GM19193 (cell line): ENCODE data around the gene SP7.

Experiments used
- POLR2A ChIP-seq: IDR thresholded peaks from 4 replicates; pipeline ENCODE4 v1.6.1; 2011; ENCODE audit not compliant: insufficient read depth, insufficient read length; ENCODE audit errors: extremely low read depth

SP7 gene

GRCh38 chr12:53336181-53336681 is at the start of gene SP7:
Gene SP7, minus strand, starts transcription at chr12:53336354. Its CDS starts 708 bp downstream, at chr12:53335646.
- TF ChIP-seq POLR2A: no peak

- TF ChIP-seq POLR2A: no peak
Measured at GRCh38 chr12:53383258-53383657, 47.1 kb upstream of the SP7 start.

- TF ChIP-seq POLR2A: no peak
Measured at GRCh38 chr12:53381731-53382630, 45.8 kb upstream of the SP7 start.

- TF ChIP-seq POLR2A: no peak
Measured at GRCh38 chr12:53380794-53381730, 44.9 kb upstream of the SP7 start.

GRCh38 chr12:53380104-53380793 is 44.1 kb upstream of the SP7 start, which contains the start of gene SP1:
Gene SP1, plus strand, starts transcription at chr12:53380176. Its CDS starts 116 bp downstream, at chr12:53380292.
- peak; percentile 52 for TF ChIP-seq POLR2A

GRCh38 chr12:53379389-53380103 is 43.4 kb upstream of the SP7 start:
- peak; percentile 98 for TF ChIP-seq POLR2A

GRCh38 chr12:53378724-53379388 is 42.7 kb upstream of the SP7 start:
- TF ChIP-seq POLR2A: no peak

GRCh38 chr12:53378222-53378621 is 42.1 kb upstream of the SP7 start:
- no peak for TF ChIP-seq POLR2A

- TF ChIP-seq POLR2A: no peak
Measured at GRCh38 chr12:53376747-53377146, 40.6 kb upstream of the SP7 start.

GRCh38 chr12:53365245-53365904 is 29.2 kb upstream of the SP7 start:
- no peak for TF ChIP-seq POLR2A

- TF ChIP-seq POLR2A: no peak
Measured at GRCh38 chr12:53358836-53359419, 22.8 kb upstream of the SP7 start.

- no peak for TF ChIP-seq POLR2A
Measured at GRCh38 chr12:53355121-53355520, 19.0 kb upstream of the SP7 start.
